Activated CD8-positive, alpha-beta memory T cell treated with anti-CD3 and anti-CD28 coated beads for 36 hours (primary cell): ENCODE data around the gene METTL2A. TPM values are rescaled to one million over a fixed set of nuclear protein-coding genes. Genes with fewer than 3 reads are reported as not detected.
"Not testable (repeated sequence)": the region's sequence is repeated elsewhere in the genome, so short reads cannot be mapped to it uniquely, and the experiment has no call there.

Experiments
- CTCF ChIA-PET: fragments of 350-600 bp; sonication (Branson Sonifier 250); formaldehyde crosslinking; loops from one replicate; lab custom pipeline; 2021; ENCODE audit warnings: antibody characterized with exemption; lab: Charles Lee
- POLR2A ChIA-PET: fragments of 350-600 bp; sonication (Branson Sonifier 250); formaldehyde crosslinking; loops from one replicate; lab custom pipeline; 2021; ENCODE audit warnings: antibody characterized with exemption; lab: Charles Lee
- total RNA-seq, 2 experiments: library from RNA; stranded (reverse); gene quantifications; one replicate each; pipeline ENCODE4 v1.2.3, GENCODE V29; 2021

METTL2A gene, protein sequence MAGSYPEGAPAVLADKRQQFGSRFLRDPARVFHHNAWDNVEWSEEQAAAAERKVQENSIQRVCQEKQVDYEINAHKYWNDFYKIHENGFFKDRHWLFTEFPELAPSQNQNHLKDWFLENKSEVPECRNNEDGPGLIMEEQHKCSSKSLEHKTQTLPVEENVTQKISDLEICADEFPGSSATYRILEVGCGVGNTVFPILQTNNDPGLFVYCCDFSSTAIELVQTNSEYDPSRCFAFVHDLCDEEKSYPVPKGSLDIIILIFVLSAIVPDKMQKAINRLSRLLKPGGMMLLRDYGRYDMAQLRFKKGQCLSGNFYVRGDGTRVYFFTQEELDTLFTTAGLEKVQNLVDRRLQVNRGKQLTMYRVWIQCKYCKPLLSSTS
- total RNA-seq, result 10 to 100 TPM; 37.9 to 39.0 TPM

DNA sequence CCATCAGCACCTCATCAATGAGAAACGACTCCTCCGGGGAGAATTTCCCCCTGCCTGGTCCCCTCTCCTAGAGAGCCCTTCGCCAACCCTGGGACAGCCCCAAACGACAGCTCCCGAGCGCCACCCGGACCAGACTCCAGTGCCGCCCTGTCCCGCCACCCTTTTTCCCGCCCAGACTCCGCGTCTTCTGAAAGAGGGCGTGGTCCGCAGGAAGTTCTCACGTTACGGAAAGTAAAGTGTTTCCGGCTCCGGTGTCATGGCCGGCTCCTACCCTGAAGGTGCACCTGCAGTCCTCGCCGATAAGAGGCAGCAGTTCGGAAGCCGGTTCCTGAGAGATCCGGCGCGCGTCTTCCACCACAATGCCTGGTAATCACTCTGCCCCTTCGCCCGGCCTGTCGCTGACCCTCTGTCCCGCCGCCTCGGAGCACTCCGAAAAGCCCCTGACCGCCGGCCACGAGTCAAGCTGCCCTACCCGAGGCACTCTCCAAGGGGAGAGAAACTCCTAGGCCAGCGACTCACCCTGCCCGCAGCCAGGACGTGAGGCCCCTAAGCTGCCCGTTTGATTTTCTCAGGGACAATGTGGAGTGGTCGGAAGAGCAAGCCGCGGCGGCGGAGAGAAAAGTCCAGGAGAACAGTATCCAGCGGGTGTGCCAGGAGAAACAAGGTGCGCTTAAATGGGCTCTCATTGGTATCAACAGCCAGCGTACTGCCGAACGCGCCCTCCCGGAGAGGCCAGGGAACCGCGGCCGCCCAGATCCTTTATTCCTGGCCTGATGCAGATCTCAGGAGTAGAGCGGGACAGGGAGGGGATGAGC lies at the start of gene METTL2A:
Gene METTL2A (plus strand): TSS at position 251 of the 815 bp plus-strand sequence. CDS start 6 bp downstream, at position 257.
- POLR2A ChIA-PET, CTCF ChIA-PET: not testable (repeated sequence)

DNA sequence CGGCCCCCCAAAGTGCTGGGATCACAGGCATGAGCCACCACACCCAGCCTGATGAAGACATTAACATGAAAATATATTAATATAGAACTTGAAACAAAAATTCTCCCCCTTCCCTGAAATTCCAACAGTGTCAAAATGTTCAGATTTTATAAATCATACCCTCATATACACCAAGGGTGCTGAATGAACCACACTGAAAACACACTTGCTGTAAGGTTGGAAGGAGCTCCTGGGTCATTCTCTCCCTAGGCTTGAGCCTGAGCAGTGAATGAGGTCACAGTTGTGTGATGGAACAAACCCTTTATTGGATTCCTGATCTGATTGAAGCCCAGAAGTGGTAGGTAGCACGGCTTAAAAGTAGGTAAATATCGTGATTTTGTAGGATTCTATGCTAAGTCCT lies 43.4 kb upstream of the METTL2A start, which contains the start of gene EFCAB3:
Gene EFCAB3 (plus strand): TSS at position 301 of the 400 bp plus-strand sequence. CDS start 2,427 bp downstream, outside the sequence.
- ChIA-PET POLR2A (no interaction called here), CTCF (no interaction called here)

DNA sequence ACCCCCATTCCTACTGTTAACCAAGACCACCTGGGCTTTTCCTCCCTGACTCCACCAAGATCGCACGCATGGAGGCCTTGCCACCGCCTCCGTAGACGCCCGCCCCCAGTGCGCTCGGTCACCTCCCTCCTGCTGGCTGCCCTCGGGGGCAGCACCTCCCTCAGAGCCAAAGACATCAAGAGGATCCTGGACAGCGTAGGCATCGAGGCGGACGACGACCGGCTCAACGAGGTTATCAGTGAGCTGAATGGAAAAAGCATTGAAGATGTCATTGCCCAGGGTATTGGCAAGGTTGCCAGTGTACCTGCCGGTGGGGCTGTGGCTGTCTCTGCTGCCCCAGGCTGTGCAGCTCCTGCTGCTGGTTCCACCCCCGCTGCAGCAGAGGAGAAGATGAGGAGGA lies 42.1 kb upstream of the METTL2A start:
- CTCF ChIA-PET, result no interaction called here
- POLR2A ChIA-PET, result no interaction called here

DNA sequence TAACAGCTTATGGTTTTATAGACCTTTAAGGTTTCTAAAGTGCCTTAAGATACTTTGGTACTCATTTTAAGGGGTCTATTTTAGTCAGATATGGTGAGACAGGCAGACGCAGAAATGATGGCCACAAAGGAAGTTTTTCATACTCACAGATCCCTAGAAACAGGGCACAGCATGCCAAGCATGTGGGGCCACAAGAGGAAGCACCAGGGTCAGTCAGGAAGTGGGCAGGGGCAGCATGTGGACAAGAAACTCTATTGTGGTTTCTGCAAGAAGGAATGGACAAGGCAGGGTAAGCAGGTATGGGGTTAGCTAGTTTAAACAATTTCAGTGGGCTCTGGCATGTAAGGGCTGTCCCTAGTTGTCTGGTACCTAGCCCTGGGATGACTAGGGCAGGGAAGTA lies 34.8 kb upstream of the METTL2A start:
- CTCF ChIA-PET, result no interaction called here

DNA sequence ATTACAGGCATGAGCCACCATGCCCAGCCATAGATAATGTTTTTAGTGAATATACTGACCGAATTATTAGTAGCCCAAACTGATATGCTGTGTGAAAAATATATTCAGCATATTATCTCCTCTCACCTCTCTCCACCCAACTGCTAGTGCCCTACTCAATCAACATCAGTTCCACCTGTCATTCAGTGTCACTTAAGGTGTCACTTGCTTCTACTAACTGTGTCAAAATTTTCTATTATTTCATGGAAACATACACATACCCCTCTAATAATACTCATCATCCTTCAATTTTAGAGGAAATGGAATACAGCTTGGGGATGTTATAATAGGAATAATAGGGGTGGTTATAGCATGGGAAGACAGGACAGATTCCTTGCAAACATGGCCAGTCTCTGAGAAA lies 30.8 kb upstream of the METTL2A start:
- CTCF ChIA-PET, result no interaction called here
- POLR2A ChIA-PET, result no interaction called here

More for the DNA sequence above, 34.8 kb upstream of the METTL2A start:
- POLR2A ChIA-PET, result no interaction called here

DNA sequence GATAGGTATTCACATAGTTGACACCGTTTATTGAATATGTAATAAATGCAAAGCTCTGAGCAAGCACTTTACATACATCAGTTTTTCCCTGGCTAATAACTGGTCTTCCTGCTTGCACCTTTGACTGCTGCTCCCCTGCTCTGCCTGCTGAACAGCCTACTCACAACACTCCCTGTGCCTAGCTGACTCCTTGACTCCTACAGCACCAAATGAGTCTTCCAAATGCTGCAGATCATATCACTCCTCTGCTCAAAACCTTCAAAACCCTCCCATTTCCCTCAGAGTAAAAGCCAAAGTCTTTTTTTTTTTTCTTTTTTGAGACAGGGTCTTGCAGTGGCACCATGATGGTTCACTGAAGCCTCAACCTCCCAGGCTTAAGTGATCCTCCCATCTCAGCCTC lies 24.8 kb upstream of the METTL2A start:
- CTCF ChIA-PET, result no interaction called here
- POLR2A ChIA-PET, result no interaction called here

DNA sequence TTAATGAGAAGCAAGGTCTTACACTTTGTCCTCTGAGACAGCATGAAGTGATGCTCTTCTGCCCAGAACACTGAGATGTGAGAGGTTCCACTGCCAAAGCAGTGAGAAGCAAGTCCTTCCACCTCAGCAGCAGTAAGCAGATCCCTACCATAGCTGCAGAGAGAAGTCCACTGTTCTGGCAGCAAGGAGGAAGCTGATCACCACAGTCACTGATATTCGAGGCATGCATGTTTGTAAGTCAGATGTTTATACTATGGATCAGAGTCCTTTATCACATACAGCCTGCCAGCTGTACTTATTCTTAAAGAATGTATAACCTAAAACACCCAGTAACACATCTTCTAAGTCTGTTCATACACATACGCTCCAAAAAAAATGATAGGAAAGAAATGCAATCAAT lies 18.2 kb upstream of the METTL2A start:
- CTCF ChIA-PET, result no interaction called here
- POLR2A ChIA-PET, result no interaction called here

DNA sequence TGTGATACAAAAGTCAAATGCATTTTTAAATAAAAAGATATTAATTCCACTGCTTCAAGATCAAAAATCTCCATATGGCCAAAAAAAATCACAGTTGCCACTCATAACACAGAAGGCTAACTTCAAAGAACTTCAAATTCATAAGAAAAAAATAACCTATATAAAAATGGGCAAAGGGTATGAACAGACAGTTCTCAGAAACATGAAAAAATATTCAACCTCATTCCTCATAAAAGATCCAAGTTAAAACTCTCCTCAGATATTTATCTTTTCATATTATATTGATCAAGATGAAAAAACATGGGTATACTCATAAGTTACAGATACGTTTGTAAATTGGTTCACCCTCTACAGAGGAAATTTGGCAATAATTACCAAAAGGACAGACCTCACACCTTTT lies 10.6 kb upstream of the METTL2A start:
- CTCF ChIA-PET, POLR2A ChIA-PET: not testable (repeated sequence)

DNA sequence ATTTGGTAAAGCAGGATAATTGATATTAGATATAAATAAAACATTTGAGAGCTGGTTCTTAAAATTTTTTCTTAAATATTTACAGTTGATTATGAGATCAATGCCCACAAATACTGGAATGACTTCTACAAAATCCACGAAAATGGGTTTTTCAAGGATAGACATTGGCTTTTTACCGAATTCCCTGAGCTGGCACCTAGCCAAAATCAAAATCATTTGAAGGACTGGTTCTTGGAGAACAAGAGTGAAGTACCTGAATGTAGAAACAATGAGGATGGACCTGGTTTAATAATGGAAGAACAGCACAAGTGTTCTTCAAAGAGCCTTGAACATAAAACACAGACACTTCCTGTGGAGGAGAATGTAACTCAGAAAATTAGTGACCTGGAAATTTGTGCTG lies 2.5 kb downstream of the METTL2A start:
- POLR2A ChIA-PET, result not testable (repeated sequence)

DNA sequence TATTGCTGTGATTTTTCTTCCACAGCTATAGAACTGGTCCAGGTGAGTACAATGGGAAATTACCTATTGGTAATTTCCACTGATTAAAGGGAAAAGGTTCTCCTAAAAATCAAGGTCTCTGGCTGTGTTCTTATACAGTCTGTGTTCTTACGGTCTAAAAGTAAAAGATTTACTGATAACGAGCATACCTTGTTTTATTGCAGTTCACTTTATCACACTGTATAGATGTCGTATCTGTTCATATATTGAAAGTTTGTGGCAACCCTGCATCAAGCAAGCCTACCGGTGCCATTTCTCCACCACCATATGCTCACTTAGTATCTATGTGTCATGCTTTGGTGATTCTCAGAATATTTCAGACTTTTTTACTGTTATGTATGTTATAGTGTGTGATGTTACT lies 11.6 kb downstream of the METTL2A start:
- CTCF ChIA-PET, result not testable (repeated sequence)

More for the DNA sequence above, 2.5 kb downstream of the METTL2A start:
- CTCF ChIA-PET, result not testable (repeated sequence)

DNA sequence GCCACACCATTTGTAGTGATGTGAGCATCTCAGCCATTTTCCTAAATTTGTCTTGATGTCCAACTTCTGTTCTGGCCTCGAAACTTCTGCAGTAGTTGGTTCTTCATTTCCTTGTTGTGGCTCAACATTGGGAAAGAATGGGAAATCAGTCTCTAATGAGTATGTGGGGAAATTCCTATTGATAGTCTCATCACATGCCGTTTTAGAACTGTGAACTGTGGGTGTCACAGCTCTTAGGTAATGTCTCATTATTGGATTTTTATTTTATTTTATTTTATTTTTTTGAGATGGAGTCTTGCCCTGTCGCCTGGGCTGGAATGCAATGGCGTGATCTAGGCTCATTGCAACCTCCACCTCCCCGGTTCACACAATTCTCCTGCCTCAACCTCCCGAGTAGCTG lies 17.5 kb downstream of the METTL2A start:
- POLR2A ChIA-PET, CTCF ChIA-PET: not testable (repeated sequence)

More for the DNA sequence above, 11.6 kb downstream of the METTL2A start:
- POLR2A ChIA-PET, result not testable (repeated sequence)

DNA sequence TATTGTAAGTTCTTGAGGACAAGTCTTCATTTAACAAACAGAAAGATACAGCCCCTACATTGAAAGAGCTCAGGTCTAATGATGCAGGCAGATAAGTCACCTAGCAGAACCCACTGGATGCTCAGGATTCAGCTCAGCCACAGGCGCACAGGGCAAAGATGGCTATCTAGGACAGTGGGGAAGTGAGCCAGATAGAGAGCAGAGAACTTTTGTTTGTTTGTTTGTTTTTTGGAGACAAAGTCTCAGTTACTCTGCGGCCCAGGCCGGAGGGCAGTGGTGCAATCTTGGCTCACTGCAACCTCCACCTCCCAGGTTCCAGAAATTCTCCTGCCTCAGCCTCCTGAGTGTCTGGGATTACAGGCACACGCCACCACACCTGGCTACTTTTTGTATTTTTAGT lies 20.4 kb downstream of the METTL2A start:
- POLR2A ChIA-PET, result no interaction called here
- CTCF ChIA-PET, result no interaction called here

DNA sequence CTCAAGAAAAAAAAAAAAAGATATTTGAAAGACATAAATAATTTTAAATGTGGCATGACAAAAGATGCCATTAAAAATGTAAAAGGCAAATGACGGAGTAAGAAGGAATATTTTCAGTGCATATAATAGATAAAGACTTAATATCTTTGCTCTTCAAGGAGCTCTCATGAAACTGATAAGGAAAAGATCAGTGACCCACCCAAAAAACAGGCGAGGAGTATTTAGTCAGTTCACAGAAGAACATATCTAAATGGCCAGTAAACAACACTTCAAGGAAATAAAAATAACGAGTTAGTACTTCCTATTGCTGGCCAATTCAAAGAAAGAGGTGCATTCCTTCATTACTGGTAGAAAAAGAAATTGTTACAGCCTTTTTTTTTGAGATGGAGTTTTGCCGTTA lies 22.1 kb downstream of the METTL2A start:
- CTCF ChIA-PET, result not testable (repeated sequence)
- POLR2A ChIA-PET, result interaction anchor here (0.7 kb wide), 1 partner anchor 157 kb away, joined by 4 read pairs; no protein-coding TSS in a partner anchor

DNA sequence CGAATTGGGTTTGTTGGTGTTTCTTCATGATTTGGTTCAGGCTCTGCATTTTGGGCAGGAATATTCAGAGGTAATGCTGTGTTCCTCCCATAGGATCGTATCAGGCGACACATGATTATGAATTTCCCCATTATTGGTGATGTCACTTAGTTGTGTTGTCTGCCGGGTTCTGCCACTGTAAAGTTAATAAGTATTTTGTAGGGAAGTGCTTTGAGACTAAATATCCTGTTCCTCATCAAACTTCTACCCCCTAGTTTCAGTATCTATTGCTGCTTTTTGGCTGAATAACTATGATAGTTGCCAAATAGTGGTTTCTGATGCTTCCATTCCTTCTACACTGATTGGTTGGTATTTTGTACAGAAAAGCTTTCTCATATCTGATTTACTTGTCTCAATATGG lies 28.5 kb downstream of the METTL2A start:
- CTCF ChIA-PET, POLR2A ChIA-PET: not testable (repeated sequence)

DNA sequence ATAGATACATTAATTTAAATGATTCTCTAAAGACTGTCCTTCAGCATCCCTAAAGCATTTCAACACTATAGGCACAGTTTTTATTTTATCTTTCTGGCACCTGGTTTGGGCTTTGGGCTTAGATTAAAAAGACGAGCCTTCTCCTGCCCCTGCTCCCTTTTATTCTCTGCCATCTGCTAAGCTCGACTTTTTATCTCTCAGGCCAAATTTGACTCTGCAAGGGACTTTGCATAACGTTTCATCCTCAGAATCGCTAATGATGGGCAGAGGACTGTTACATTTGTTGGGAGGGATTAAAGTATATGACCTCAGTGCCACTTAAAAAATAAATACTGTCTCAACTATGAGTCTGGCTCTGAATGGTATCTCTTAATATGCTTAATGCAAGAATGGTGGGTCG lies 29.3 kb downstream of the METTL2A start:
- POLR2A ChIA-PET, result not testable (repeated sequence)
- CTCF ChIA-PET, result interaction anchor here (0.6 kb wide), 1 partner anchor 331 kb away, joined by 3 read pairs; no protein-coding TSS in a partner anchor

DNA sequence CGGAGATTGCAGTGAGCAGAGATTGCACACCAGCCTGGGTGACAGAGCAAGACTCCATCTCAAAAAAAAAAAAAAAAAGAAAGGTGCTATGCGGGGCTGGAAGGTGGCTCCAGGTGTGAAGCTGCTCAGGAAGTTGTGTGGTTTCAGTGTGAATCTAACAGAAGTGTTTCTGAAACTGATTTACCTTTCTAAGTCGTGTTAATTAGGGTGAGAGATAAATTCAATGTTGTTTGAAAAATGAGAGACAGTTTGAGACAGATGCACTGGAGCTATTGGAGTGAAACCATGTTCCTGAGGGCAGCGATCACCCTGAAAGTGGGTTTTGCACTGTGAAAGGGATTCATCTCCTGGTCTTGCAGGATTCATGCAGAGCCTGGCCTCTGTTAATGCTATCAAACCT lies 30.0 kb downstream of the METTL2A start:
- CTCF ChIA-PET, result interaction anchor here (0.6 kb wide), 1 partner anchor 331 kb away, joined by 3 read pairs; no protein-coding TSS in a partner anchor
- POLR2A ChIA-PET, result not testable (repeated sequence)

DNA sequence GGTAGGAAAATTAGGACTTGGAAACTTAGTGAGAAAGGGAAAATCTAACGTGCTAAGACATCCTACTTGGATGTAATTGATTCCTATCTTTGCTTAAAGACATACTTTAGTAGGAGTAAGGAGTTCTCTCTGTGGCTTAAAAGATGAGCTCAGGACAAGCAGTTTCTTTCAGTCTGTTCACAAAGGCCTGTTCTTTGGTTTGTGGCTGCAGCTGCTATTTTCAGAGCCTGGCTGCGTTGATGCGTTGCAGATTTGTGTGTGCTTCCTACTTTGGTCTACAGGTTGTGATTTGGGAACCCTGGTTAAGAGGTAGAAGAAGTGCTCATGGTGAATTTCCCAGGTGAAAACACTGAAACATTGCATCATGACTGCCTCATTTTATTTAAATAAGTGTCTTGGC lies 30.4 kb downstream of the METTL2A start:
- CTCF ChIA-PET, POLR2A ChIA-PET: not testable (repeated sequence)

DNA sequence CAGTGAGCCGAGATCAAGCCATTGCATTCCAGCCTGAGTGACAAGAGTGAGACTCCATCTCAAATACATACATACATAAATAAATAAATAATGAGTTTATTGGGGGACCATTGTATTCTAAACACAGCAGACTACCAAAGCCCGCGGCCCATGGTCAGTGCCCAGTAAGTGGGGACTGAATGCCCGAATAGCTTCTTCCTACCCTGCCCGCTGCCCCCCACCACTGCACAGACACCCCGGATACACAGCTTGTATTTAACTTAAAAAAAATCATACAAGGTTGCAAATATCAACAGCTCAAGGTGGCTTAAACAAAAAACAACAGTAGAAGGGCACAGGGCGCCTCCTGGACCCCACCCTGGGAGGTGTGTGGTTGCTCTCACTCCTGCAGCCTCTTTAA lies 32.3 kb downstream of the METTL2A start:
- CTCF ChIA-PET, result interaction anchor here (0.6 kb wide), 1 partner anchor 109 kb away, joined by 3 read pairs; no protein-coding TSS in a partner anchor
- POLR2A ChIA-PET, result no interaction called here

DNA sequence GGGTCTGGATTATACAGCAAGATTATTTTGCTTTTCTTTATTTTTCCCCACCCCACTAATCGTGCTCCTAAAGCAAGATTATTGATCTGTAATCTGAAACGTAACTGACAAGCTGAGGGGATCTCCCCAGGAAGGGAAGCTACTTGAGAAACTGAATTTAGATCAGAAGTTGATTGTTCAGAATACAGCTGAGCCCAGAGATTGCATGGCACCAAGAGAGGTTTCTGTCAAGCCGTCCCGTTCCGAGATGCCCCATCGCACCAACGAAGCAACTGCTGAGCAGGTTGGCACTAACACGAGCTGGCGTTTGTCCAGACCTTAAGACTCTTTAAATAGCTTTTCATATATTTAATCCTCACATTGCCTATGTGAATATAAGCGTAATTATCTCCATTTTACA lies 34.8 kb downstream of the METTL2A start:
- CTCF ChIA-PET, POLR2A ChIA-PET: not testable (repeated sequence)

DNA sequence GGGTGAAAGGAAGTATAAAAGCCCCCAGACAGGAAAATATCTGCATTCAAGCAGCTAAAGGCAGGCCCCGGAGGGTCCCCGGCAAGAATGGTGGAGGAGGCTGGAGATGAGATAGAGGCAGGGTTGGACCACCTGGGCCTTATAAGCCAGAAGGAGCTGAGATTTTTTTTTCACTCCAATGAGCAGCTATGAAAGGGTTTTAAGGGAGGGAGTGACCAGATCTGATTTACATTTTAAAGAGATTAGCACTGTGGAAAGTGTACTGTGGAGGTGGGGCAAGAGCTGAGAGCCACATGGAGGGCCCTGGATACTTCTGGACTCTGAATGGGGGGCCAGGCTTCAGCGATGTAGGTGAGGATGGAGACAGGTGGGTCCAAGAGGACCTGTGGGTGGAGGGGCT lies 40.7 kb downstream of the METTL2A start:
- CTCF ChIA-PET, result not testable (repeated sequence)

More for the DNA sequence above, 40.7 kb downstream of the METTL2A start:
- POLR2A ChIA-PET, result not testable (repeated sequence)
